Kidney (tissue), 14 donors: ENCODE measurements around the gene HOXA5. TPM values are rescaled to one million over a fixed set of nuclear protein-coding genes. Genes with fewer than 3 reads are reported as not detected.

Source experiments
- DNase-seq, 5 donors: peaks; one replicate each; pipeline ENCODE4 v3.0.0-alpha.2; 2013 to 2020
- FAIRE-seq: peaks from 2 replicates; lab custom pipeline; 2012; peaks lifted over from hg19 to GRCh38; lab: Jason Lieb, UNC
- H3K27ac ChIP-seq, 2 donors: one replicate each; pipeline ENCODE4 v1.7.0; 2013; ENCODE audit warnings: low read depth in 2 of 2, low read length in 2 of 2, inconsistent platforms in 1 of 2
- H3K27me3 ChIP-seq: one replicate; pipeline ENCODE4 v1.7.1; 2013; ENCODE audit warnings: low read length, inconsistent platforms; ENCODE audit not compliant: control insufficient read depth, insufficient read depth
- H3K36me3 ChIP-seq, 3 donors: one replicate each; pipeline versions ENCODE4 v1.7.0 to v1.7.1; 2013; ENCODE audit warnings: low read length in 3 of 3, control low read depth in 1 of 3, inconsistent platforms in 1 of 3; ENCODE audit not compliant: insufficient read depth in 3 of 3, control insufficient read depth in 2 of 3
- H3K4me1 ChIP-seq, 3 donors: one replicate each; pipeline versions ENCODE4 v1.7.0 to v1.7.1; 2013; ENCODE audit warnings: low read length in 3 of 3, inconsistent platforms in 1 of 3, low read depth in 1 of 3; ENCODE audit not compliant: control insufficient read depth in 2 of 3, insufficient read depth in 2 of 3
- H3K4me3 ChIP-seq, 3 donors: one replicate each; pipeline versions ENCODE4 v1.7.0 to v1.8.1; 2013; ENCODE audit warnings: low read length in 3 of 3, control low read depth in 1 of 3, inconsistent platforms in 1 of 3
- H3K9ac ChIP-seq, 3 donors: one replicate each; pipeline versions ENCODE4 v1.7.0 to v1.7.1; 2013; ENCODE audit warnings: low read length in 3 of 3, control low read depth in 1 of 3, inconsistent platforms in 1 of 3
- H3K9me3 ChIP-seq, 3 donors: one replicate each; pipeline versions ENCODE4 v1.7.0 to v1.7.1; 2013; ENCODE audit warnings: low read length in 3 of 3, control low read depth in 1 of 3, inconsistent platforms in 1 of 3; ENCODE audit not compliant: control insufficient read depth in 2 of 3, insufficient read depth in 1 of 3
- CTCF ChIP-seq: IDR thresholded peaks from 3 replicates; pipeline ENCODE4 v1.5.1; 2012; ENCODE audit warnings: mild to moderate bottlenecking, moderate library complexity, borderline replicate concordance; ENCODE audit not compliant: insufficient read depth; ENCODE audit errors: extremely low read depth
- intact Hi-C: fragments of 100-400 bp; cut with DNase I; formaldehyde crosslinking; loops from one replicate; pipeline ENCODE4 v1.11.1; 2022
- polyA plus RNA-seq: library from polyadenylated mRNA; stranded (reverse); fragments of 350-450 nt; fragmentation: Illumina TruSeq; extraction: RNeasy Lipid Tissue Mini Kit (QIAGEN cat#74804); gene quantifications from one replicate; pipeline ENCODE4 v1.2.3, GENCODE V29; 2014; ENCODE audit warnings: low read depth, low replicate concordance; ENCODE audit not compliant: insufficient read depth
- total RNA-seq: library from RNA; stranded (reverse); fragmentation: NEBNext Ultra II Directional; extraction: Animal tissue kit (Norgen Biotek cat#: 25700); gene quantifications from one replicate; pipeline ENCODE4 v1.2.1, GENCODE V29; 2021
- donor health status: control.
- donor health status: control.
- donor health status: control.
- donor health status: control.
- donor health status: control.
- donor health status: DM: yes; HTN: yes; CAD: no.
- donor health status: Normal renal cell carcinoma (clear cell type).

HOXA5 gene
- total and polyA plus RNA-seq, 2 donors from 2014 or later, result 19.4 to 38.0 TPM

- intact Hi-C loops, result loop anchor here (10.0 kb wide), 1 partner anchor 1319 kb away; no protein-coding TSS in a partner anchor
- Histone ChIP-seq H3K36me3 (no peaks in the 10 kb centered on the region), H3K27me3 (no peaks in the 10 kb centered on the region), H3K4me3 (peak overlapping the region; percentile 36 to 86 (median 43)), H3K27ac (peak overlapping the region; percentile 84 to 90), H3K9ac (peak overlapping the region in 2 of 3 donors; percentile 29 to 95), H3K4me1 (no peaks in the 10 kb centered on the region), H3K9me3 (no peaks in the 10 kb centered on the region)
- DNase-seq (peak in 3 of 5 donors; percentile 21 to 79 (median 42)), FAIRE-seq (no peak)
- no peak for TF ChIP-seq CTCF
Observed at GRCh38 chr7:27173511-27173955, 30.1 kb upstream of the HOXA5 start.

GRCh38 chr7:27172823-27173510 is 29.5 kb upstream of the HOXA5 start:
- FAIRE-seq (no peak), DNase-seq (peak; percentile 89 to 98 (median 91))
- intact Hi-C loops, result loop anchor here (10.0 kb wide), 1 partner anchor 1318 kb away; no protein-coding TSS in a partner anchor
- Histone ChIP-seq H3K27ac (peak overlapping the region; percentile 84 to 90), H3K4me1 (no peaks in the 10 kb centered on the region), H3K4me3 (peak overlapping the region; percentile 62 to 86 (median 78)), H3K27me3 (no peaks in the 10 kb centered on the region), H3K9me3 (no peaks in the 10 kb centered on the region), H3K36me3 (no peaks in the 10 kb centered on the region), H3K9ac (peak overlapping the region; percentile 29 to 95 (median 72))
- no peak for TF ChIP-seq CTCF

- Histone ChIP-seq H3K9ac (peak overlapping the region; percentile 12 to 95 (median 72)), H3K27me3 (no peaks in the 10 kb centered on the region), H3K9me3 (no peaks in the 10 kb centered on the region), H3K27ac (peak overlapping the region; percentile 84 to 90), H3K4me3 (peak overlapping the region; percentile 62 to 86 (median 78)), H3K4me1 (no peaks in the 10 kb centered on the region), H3K36me3 (no peaks in the 10 kb centered on the region)
- no peak for TF ChIP-seq CTCF
- intact Hi-C loops, result loop anchor here (10.0 kb wide), 1 partner anchor 1318 kb away; no protein-coding TSS in a partner anchor
- peak in 1 of 5 donors; percentile 80 for DNase-seq
- no peak for FAIRE-seq
Observed at GRCh38 chr7:27172315-27172774, 28.9 kb upstream of the HOXA5 start.
